Skeletal muscle cell (primary cell): Measurements from ENCODE around the gene PPFIBP2.

Experiments
- DNase-seq: peaks from one replicate; pipeline ENCODE4 v3.0.0-alpha.2; 2010; ENCODE audit warnings: low read depth
- H3K4me3 ChIP-seq: 2 replicates; pipeline ENCODE4 v1.5.1; 2011; ENCODE audit warnings: low read depth, mild to moderate bottlenecking, control low read depth, low read length, moderate library complexity

PPFIBP2 gene

DNA sequence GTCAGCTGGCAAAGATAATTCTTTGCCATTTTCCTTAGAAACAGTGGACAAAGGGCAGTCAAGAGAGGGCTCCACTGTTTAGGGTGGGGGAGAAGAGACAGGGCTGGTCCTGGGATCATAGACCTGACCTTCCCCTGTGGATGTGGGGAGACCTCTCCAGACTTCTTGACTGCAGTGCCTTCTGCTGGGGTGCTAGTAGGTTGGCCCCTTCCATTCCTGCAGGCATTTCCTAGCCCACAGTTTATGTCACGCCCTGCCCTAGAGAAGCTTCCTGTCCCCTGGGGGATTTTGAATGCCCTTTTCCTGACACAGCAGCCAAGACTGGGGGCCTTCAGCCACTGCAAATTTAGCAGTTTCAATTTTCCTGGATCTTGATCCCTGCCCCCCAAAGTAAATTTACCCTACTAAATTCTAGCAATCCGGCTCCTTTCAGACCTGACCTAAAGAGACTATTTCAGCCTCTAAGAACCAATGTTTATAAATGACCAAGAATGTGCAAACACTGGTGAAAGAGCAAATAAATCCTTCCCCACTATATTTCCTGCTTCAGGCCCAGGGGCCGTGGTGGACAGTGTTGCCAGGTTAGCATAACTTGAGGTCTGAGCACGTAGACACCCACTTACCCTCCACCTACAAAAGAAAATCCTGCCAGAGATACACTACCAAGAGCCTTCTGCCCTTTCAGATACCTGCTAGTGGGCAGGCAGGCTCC lies 58.4 kb downstream of the PPFIBP2 start:
- DNase-seq, result no peak
- H3K4me3 ChIP-seq, result no peak overlapping the region

DNA sequence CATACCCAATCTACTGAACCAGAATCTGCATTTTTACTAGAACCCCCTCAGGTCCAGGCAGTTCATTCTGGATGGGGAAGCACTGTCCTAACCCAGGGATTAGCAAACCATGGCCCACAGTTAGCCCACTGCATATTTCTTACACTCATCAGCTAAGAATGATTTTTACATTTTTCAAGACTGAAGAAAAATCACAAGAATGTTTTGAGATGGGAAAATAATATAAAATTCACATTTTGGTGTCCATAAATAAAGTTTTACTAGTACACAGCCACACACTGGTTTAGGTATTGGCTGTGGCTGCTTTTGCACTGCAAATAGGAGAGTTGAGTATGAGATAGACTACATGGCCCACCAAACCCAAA lies 59.4 kb downstream of the PPFIBP2 start:
- no peak overlapping the region for H3K4me3 ChIP-seq
- DNase-seq, result no peak

DNA sequence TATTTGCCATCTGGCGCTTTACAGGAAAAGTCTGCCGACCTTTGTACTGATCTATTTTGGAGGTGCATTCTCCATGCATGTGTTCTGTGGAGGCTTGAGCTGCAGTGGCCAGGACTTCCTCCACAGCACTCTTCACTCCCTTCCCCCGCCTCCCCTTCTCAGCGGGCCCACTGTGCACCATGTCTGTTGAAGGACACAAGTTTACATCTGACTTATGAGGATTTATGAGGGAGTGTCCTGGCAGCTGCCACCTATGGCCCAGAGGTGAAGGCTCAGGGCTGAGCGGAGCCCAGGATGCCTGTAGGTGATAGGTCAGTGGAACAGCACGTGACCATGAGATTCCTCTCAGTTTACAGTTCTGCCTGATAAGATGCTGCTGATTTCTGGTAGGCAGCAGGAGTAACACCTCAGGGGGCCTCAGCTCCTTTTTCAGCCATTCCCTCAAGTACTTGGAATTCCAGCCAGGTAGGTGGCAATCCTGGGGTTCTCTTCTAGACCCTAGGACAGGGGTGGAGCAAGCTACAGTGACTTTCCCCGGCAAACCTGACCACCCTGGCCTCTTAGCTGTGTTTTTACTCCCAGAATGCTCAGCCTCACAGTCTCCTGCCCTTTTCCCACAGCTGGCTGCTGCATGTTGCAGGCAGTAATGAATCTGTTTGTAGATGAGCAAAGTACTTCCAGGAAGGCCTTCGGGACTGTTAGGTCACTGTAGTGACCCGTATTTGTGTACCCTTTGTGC lies 59.9 kb downstream of the PPFIBP2 start:
- H3K4me3 ChIP-seq, result no peak overlapping the region

DNA sequence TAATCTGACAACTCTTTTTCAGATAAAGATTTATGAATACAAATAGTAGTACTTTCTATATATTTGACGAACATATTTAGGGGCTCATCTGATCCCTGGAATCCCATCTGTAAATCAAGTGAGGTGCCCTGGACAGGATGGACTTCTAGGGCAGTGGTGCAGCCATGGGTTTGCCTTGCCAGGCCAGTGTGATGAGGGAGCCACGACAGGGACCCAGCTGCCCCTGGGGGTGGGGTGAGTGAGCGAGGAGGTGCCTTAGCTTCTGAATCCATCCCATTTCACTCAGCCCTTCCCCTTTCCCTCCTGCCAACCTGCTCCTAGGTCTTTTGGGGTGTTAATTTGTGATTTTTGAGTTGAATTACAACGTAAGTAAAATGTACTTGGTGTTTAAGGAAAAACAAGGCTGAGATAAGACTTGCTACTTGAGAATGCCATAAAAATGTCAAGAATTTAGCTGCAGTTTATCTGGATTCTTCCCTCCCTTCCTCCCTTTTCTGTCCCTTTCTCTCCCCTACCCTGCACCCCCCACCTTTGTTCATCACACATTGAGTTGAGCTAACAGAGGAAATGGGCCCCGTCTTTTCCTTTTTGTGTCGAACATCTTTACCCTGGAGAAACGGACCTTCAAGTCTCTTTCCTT lies 60.8 kb downstream of the PPFIBP2 start:
- no peak for DNase-seq
- no peak overlapping the region for H3K4me3 ChIP-seq

More for the DNA sequence above, 59.9 kb downstream of the PPFIBP2 start:
- DNase-seq, result no peak

DNA sequence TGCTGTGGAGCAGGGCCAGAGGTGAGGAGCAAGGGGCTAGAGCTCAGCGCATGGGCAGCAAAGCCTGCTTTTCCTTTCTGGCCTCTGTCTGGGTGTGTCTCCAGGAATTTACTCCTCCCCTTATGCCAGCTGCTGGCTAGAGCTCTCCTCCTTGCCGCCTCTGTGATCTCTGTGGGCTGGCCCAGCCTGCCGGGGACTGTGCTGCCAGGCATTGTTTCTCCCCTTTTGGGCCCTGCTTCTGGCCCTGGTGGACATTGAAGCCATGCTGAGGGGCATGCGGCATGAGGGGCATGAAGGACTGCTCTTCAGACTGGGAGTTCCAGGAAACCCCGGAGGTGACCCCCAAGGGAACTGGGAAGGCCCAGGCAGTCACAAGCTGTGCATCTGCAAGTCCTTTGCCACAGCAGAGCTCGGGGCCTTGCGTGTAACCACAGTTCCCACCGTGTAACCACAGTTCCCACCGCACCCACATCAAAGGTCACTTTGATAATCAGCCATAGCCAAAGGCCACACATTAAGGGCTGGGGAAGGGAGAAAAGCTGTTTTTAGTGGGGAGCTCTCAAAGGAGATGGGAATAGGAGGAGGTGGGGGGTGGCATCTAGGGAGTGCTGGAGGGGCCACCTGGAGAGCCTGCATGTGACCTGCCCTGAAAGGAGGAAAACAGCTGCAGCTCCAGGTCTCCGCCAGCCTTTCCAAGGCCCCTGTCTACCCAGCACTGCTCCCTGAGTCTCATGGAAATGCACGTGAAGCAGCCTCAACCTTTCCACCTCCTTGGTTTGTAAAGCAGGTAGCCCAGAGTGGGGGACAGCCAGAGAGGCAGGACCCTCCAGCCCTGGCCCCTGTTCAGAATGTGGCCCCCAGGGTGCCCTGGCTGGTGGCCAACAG lies 62.3 kb downstream of the PPFIBP2 start:
- no peak overlapping the region for H3K4me3 ChIP-seq
- DNase-seq, result no peak

DNA sequence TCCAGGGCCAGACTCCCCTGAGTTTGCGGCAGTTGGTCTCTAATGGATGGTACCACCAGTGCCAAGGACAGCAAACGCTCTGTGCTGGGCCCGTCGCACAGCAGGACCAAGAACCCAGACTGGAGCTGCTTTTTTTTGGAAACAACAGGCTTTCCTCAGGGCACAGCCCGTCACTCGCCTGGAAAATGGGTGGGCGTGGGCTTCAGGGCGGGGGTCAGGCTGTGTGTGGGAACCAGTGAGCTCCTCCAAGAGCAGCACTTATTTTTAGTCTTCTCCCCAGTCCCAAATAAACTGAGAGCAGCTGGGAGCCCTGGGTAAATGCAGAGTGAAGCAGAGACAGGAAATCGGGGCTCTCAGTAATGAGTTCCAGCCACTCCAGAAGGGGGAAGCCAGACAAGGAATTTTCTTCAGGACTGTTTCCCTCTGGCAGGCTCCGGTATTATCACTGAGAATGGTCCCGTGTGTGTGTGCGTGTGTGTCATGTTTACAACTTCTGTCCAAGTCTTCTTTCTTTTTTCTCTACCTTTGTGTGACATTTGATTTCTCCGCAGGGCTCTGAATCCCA lies 63.0 kb downstream of the PPFIBP2 start:
- peak overlapping the region; percentile 6 for H3K4me3 ChIP-seq
- no peak for DNase-seq

DNA sequence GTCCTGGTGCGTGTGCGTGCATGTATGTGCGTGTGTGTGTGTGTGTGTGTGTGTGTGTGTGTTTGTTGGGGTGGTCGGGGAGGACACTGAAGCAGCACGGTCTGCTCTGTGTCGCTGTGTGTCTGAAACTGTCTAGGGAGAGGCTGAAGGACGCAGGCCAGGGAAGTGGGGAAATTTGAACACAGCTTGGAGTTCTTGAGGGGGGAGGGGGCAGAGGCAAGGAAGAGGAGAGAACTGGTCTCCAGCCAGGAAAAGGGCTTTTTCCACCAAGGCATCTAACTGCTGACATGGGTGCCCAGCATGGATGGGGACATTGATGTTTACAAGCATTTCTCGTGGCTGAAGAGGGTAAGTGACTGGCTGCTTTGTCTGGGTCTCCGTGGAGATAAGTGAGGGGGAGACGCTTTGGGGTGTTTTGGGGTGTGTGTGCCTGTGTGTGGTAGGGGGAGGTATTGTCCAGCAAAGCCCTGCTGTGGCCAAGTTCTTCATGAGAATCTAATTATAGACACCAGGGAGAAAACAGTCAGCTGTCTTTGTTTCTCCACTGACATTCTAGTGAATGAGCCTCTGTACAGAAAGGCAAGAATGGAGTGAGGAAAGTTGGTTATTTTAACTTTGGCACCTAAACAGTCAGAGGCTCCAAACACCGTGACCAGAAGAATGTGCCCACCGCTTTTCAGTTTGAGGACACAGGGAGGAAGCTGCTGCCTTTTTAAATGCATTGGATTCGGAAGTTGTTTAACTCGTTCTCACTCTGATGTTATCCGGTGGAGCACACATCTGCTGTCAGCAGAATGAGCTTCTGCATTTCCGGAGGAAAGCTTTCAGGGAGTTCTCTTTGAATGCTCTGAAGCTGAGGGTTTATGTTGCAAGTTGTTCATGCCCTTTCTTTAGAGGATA lies 63.7 kb downstream of the PPFIBP2 start:
- H3K4me3 ChIP-seq, result peak overlapping the region; percentile 13
- no peak for DNase-seq

DNA sequence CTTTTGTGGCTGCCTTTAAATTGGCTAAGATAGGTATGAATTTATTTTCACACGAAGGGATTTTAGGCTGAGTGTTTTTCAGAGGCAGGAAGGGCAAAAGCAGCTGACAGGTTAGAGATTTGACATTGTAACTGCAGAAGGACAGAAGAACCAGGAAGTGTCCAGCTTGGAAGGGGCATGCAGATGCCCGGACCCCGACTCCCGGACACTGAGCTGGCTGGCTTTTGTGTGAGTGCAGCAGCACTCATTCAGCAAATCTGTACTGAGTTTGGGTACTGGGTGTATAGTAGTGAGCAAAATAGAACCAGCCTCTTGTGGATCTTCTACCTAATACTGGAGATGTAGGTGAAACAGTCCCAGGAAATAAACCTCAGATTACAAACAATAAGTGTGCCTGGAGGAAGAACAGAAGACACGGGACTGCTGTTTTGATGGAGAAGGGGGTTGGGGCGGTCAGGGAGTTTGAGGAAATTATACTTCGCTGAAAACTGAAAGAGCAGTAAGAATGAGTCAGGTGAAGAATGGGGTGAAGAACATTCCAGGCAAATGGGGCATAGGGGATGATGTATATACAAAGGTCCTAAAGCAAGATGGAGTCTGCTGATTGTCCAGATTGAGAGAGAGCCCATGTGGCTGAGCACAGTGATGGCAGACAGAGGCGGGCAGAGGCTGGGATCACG lies 64.6 kb downstream of the PPFIBP2 start:
- peak overlapping the region; percentile 13 for H3K4me3 ChIP-seq

DNA sequence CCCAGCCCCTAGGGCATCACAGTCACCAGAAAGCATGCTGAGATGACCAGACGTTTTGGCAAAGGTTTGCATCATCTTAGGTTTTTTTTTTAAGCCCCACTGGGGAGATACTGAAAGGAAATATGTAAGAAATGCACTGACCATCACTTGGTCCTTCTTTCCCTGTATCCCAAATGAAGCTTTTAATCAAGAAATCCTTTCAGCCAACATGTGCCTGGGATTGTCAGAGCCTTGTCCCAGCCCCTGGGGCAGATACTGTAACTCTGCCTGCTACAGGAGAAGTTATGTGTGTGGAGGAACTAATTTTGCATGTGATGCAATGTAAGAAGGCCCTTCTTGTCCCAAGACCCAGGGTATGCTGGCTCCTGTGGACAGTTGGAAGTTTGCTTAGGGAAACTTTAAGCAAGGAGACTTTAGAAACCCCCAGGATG lies 65.6 kb downstream of the PPFIBP2 start:
- no peak for DNase-seq
- no peak overlapping the region for H3K4me3 ChIP-seq

More for the DNA sequence above, 64.6 kb downstream of the PPFIBP2 start:
- no peak for DNase-seq

DNA sequence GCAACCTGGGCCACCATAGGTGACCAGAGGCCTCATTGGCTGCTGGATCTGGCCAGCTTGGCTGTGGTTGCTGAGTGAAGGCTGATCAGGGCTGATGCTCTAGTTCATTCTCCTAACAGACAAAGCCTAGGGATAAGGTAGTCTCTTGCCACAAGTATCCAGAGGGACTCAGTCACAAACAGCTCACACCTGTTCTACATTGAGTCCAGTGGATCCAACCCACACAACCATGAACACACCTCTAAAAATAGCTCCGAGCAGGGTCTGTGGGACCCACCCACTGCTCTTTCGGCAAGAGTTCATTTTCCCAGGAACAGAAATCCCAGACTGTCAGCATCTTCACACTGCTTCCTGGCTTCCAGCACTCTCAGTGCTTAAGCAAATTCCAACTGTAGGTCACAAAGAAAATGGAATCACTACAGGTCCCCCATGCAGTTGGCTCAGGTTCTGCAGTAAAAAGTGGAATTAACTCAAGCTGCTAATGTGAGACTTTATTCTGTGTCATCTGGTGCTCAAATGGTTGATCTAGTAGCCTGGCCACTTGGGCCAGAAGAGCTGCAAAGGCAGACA lies 67.3 kb downstream of the PPFIBP2 start:
- H3K4me3 ChIP-seq, result no peak overlapping the region
- DNase-seq, result no peak

DNA sequence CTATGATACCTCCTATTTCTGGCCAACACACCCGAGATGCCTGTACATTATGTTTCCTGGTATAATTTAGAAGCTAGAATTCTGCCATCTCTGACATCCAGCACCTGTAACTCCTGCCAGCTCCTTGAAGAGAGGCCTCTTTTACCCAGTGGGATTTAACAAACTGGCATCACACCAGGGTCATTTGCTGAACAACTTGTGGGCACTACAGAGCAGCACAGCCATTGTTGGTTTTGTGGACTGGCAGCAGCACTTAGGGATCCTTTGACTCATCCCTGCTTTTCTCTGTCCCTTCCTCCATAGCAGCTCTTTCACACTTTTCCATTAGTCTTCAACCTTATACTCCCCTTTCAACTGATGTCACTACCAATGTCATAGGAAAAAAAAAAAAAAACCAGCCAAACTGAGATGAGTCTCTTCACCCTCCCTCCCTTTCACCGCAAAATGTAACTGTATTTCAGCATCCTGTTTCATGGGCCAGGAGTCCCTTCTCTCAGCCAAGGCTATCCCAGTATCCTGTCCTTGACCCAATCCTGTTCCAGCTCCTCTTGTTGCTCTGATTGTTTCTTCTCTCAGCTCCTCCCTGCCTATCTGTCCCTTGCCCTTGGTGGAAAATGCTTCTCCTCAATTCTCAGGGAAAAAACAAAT lies 68.7 kb downstream of the PPFIBP2 start:
- DNase-seq, result no peak
- H3K4me3 ChIP-seq, result no peak overlapping the region

DNA sequence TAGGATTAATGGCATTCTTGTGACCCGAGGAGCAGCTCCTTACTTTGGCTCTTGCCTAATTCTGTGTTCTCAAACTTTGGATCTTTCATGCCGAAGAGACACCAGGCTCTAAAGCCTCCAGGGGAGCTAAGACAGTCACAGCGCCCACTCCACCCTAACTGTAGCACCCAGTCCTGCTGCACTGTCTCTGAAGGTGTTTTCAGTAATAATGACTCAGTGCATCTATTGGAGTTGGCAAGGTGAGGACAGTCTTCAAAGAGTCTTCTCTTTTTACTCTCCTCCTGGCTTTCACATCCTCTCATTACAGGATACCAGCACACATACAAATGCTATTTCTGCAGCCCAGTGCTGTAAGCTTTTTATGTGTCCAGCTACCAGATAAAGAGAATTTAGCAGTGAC lies 69.4 kb downstream of the PPFIBP2 start:
- no peak overlapping the region for H3K4me3 ChIP-seq
- no peak for DNase-seq

DNA sequence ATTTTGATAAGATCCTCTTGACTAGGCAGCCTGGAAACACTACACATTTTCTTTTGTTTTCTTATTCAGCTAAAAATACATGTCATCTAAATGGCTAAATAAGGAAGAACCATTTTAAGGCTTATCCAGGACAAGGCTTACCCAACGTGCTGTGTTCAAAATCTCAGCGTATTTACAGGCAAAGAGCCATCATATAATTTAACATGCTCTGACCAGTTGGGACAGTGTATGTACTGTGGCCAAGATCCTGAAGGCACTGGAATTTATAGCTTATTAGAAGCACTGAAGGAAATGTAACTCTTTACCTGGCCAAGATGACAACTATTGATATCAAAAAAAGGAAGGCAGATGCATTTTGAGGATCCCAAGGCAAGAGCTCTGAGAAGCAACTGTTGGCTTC lies 71.1 kb downstream of the PPFIBP2 start:
- no peak overlapping the region for H3K4me3 ChIP-seq
- DNase-seq, result no peak

DNA sequence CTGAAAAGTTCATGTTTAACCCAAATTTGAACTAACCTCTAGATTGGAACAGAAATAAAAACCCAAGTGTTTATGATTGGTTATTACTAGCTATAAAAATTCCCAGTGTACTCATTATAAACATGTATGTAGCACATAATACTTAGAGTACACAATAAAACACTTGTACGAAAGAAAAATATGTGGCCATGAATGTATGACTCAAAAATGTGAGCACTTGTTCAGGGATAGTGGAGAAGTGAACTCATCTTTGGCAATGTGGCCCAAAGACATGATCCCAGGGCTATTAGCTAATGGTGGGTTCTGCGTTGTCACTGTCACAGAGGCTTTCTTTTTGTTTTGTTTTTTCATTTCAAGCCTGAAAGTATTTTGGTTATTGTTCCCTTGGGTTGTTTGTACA lies 72.0 kb downstream of the PPFIBP2 start:
- H3K4me3 ChIP-seq, result no peak overlapping the region

DNA sequence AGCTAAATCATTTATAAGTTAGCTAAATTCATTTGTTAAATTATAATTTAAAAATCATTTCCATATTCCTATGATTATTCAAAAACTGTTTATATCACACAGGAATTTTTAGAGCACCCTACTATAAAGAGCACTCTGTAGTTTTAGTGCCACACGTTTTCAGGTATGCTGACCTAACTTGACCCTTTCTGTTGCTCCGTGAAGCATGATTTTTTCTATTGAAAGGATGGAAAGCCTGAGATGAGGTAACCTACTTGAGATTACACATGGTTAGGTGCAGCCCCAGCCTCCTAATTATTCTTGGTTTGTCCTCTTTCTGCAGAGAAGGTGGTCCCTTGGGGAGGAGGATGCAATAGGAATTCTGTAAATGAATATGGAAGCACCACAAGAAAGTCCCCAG lies 72.6 kb downstream of the PPFIBP2 start:
- H3K4me3 ChIP-seq, result no peak overlapping the region
- no peak for DNase-seq

More for the DNA sequence above, 72.0 kb downstream of the PPFIBP2 start:
- DNase-seq, result no peak

DNA sequence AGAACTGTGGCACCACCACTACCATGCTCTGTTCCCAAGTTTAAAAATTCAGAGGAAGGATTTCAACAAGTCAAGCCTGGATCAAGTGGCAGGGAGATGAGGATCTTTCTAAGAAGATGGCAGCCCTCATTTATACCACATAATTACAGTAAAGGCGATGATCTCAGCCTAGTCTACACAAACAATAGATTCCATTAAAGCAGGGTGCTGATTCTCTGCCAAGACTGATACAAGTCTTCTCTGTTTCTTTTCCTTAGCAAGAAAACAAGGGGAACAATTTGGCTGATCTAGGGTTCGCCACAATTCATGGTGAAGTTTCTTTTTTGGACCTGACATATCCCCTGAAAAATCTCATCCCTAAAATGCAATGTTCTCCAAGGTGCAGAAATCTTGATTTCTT lies 73.9 kb downstream of the PPFIBP2 start:
- no peak for DNase-seq
- no peak overlapping the region for H3K4me3 ChIP-seq

DNA sequence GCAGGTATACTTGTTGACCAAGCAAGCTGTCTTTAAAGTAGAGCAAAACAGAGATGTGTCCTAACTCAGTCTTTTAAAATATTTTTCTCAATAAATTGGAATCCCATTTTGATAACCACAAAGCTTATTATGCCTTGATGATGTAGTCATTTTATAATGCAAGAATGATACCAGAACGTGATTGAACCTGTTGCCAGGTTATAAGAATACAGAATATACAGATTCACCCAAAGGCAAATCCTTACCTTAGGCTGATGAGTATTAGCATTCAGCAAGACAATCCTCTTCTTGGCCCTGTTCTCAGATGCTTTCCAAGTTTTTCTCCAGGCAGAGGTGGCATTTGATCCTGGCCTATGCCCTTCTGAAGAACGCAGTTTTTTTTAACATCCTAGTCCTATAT lies 76.1 kb downstream of the PPFIBP2 start:
- no peak for DNase-seq
- H3K4me3 ChIP-seq, result no peak overlapping the region
